GM18502 (cell line): Measurements from ENCODE around the gene MYEOV.

ENCODE experiments used
- ATAC-seq: cut with Tn5 transposase; IDR thresholded peaks from one replicate; pipeline ENCODE4 v1.9.1; 2021; ENCODE audit warnings: mild to moderate bottlenecking; ENCODE audit not compliant: unreplicated experiment, poor library complexity

The MYEOV gene

GRCh38 chr11:69265210-69265609 is 28.7 kb upstream of the MYEOV start:
- ATAC-seq, result no peak

GRCh38 chr11:69265911-69266510 is 27.9 kb upstream of the MYEOV start:
- no peak for ATAC-seq

- ATAC-seq, result no peak
Measured at GRCh38 chr11:69267395-69267805, 26.6 kb upstream of the MYEOV start.

- ATAC-seq, result no peak
Measured at GRCh38 chr11:69268911-69269310, 25.0 kb upstream of the MYEOV start.

GRCh38 chr11:69269388-69269787 is 24.6 kb upstream of the MYEOV start:
- ATAC-seq, result no peak

GRCh38 chr11:69269926-69270697 is 23.8 kb upstream of the MYEOV start:
- ATAC-seq, result no peak

GRCh38 chr11:69270941-69271340 is 23.0 kb upstream of the MYEOV start:
- no peak for ATAC-seq

- no peak for ATAC-seq
Measured at GRCh38 chr11:69272055-69272454, 21.9 kb upstream of the MYEOV start.

GRCh38 chr11:69272831-69273485 is 21.0 kb upstream of the MYEOV start:
- no peak for ATAC-seq

GRCh38 chr11:69273571-69273970 is 20.4 kb upstream of the MYEOV start:
- no peak for ATAC-seq

- ATAC-seq, result no peak
Measured at GRCh38 chr11:69274531-69275016, 19.4 kb upstream of the MYEOV start.

- no peak for ATAC-seq
Measured at GRCh38 chr11:69275178-69275577, 18.8 kb upstream of the MYEOV start.

- no peak for ATAC-seq
Measured at GRCh38 chr11:69276165-69276564, 17.8 kb upstream of the MYEOV start.

GRCh38 chr11:69277074-69277809 is 16.7 kb upstream of the MYEOV start:
- ATAC-seq, result no peak

- ATAC-seq, result no peak
Measured at GRCh38 chr11:69278091-69278867, 15.7 kb upstream of the MYEOV start.

- no peak for ATAC-seq
Measured at GRCh38 chr11:69280451-69280850, 13.5 kb upstream of the MYEOV start.

GRCh38 chr11:69280994-69281393 is 13.0 kb upstream of the MYEOV start:
- ATAC-seq, result no peak

GRCh38 chr11:69283446-69283845 is 10.5 kb upstream of the MYEOV start:
- no peak for ATAC-seq

- no peak for ATAC-seq
Measured at GRCh38 chr11:69284081-69284511, 9.9 kb upstream of the MYEOV start.

GRCh38 chr11:69285091-69285490 is 8.9 kb upstream of the MYEOV start:
- no peak for ATAC-seq
